ENCODE measurements around the gene DUSP8. TPM values are rescaled to one million over a fixed set of nuclear protein-coding genes. Genes with fewer than 3 reads are reported as not detected.

Gene DUSP8
- polyA plus RNA-seq, 1 donor from 2014 or later = 1.2 TPM

DNA sequence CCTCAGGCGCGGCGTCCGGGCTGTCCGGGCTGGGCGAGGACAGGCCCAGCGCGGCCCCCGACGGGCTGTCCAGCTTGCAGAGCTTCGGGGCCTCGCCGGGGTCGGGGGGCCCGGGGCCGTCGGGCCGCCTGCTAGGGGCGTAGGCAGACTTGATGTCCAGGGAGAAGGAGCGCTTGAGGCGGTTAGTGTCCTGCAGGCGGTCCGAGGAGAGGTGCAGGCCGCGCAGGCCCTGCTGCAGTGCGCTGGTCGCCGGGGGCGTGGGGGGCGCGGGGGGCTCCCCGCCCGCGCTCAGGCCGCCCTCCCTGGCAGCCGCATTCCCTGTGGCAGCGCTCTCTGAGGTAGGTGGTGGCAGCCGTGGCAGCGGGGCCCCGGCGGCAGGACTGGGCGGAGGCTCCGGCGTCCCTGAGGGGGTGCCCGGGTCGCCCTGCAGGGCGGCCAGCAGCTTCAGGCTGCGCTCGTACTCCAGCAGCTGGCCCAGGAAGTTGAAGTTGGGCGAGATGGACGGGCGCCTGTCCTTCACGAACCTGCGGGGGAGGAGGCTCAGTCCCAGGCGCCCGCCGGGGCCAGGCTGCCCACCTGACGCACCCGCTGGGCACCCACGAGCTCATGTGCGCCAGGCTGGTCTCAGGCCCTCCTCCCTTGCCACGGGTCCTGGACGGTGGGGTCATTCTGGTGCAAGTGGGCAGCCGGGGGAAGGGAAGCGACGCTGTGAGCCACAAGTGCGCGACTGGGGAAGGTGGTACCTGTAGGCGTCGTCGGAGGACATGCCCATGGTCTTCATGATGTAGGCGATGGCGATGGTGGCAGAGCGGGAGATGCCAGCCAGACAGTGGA is 14.8 kb downstream of the DUSP8 start:
- no peak overlapping the region for H3K4me3 Mint-ChIP-seq
- H3K4me1 Mint-ChIP-seq = no peaks in the 10 kb centered on the region
- no peaks in the 10 kb centered on the region for H3K9me3 Mint-ChIP-seq
- H3K27me3 Mint-ChIP-seq = peaks cover 17% of the 10 kb centered on the region
- peaks cover 4% of the 10 kb centered on the region for H3K36me3 Mint-ChIP-seq
- H3K27ac Mint-ChIP-seq = peak overlapping the region in 1 of 3 donors; percentile 23

DNA sequence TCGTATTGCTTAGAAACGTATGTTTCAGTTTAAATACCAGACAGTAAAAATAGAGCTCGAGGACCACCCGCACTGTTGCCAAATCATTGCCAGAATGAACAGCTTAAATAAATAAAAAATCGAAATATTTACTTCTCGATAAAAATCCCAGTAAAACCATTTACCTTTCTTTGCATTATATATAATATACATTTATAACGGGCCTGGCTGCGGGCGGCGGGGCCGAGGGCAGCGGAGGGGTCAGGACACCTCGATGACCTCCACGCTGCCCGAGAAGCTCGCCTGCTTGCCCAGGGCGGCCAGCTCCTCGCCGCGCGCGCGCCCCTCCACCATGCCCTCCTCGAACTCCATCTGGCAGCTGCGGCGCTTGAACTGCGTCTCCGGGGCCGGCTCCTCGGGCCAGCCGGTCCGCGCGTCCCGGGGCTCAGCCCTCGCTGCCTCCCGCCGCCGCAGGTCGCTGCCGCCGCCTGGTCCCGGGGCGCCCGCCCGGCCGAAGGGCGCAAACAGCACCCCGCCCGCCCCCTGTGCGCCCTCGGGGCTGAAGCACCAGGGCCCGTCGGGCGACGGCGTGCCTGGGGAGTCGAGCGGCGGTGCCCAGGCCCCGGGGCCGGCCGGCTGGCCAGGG is 15.7 kb downstream of the DUSP8 start:
- peaks cover 17% of the 10 kb centered on the region for H3K27me3 Mint-ChIP-seq
- no peak overlapping the region for H3K4me3 Mint-ChIP-seq
- H3K4me1 Mint-ChIP-seq = no peaks in the 10 kb centered on the region
- H3K27ac Mint-ChIP-seq = no peak overlapping the region
- H3K9me3 Mint-ChIP-seq = no peaks in the 10 kb centered on the region
- H3K36me3 Mint-ChIP-seq = peaks cover 4% of the 10 kb centered on the region

DNA sequence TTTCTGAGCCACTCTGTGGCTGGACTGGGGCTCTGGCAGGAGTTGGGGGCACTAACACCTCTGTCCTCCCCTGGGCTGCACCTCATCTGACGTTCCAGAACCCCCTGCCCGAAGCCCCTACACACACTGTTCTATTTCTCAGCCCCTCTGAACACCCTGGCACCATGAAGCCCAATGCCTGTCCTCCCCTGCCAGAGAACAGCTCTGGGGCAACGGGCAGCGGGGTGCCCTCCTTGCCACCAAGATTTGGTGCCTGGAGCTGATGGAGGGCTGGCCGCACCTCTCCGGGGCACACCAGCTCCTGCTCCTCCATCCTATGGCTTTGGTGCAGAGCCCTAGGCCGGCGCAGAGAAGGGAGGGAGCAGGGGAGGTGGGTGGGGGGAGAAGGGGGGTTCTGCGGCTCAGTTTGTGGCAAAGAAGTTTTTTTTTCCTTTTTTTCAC is 16.3 kb downstream of the DUSP8 start:
- Mint-ChIP-seq H3K27ac (no peak overlapping the region), H3K36me3 (peaks cover 4% of the 10 kb centered on the region), H3K4me1 (no peaks in the 10 kb centered on the region), H3K27me3 (peaks cover 17% of the 10 kb centered on the region), H3K4me3 (peak overlapping the region in 2 of 4 donors; percentile 37 to 51), H3K9me3 (no peaks in the 10 kb centered on the region)

DNA sequence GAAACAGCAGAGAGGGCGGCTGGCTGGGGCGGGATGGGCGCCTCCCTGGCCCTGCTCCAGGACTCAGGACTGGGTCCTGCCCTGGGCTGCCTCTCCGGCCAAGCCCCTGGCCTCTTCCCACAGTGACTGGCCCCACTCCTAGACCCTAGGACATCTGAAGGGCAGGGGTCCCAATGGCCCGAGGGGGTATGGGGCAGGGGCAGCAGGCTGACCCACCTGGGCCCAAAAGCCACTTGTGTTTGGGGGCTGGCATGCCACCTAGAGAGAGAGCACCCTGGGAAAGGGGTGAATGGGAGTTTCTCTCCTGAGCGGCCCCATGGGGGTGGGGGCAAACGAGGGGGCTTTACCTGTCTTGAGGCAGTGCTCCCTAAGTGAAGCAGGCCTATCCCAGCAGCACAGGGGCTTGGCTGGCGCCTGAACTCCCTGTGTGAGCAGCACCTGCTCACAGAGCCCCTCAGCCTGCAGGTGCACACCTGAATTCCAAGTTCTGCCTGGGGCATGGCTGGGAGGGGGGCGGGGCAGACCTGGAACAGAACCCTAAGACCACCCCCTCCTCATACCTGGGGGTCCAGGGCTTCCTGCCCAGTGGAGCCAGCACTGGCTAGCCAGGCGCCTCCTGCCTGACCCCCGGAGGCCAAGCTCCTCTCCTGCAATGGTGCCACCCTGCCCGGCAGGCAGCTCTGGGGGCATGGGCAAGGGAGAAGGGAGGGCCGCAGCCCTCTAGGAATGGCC is 16.9 kb downstream of the DUSP8 start:
- no peak overlapping the region for H3K27ac Mint-ChIP-seq
- H3K27me3 Mint-ChIP-seq = peaks cover 17% of the 10 kb centered on the region
- H3K4me3 Mint-ChIP-seq = no peak overlapping the region
- peaks cover 4% of the 10 kb centered on the region for H3K36me3 Mint-ChIP-seq
- H3K4me1 Mint-ChIP-seq = peaks cover 0 to 2% (median 0%) of the 10 kb centered on the region in 3 donors
- no peaks in the 10 kb centered on the region for H3K9me3 Mint-ChIP-seq

DNA sequence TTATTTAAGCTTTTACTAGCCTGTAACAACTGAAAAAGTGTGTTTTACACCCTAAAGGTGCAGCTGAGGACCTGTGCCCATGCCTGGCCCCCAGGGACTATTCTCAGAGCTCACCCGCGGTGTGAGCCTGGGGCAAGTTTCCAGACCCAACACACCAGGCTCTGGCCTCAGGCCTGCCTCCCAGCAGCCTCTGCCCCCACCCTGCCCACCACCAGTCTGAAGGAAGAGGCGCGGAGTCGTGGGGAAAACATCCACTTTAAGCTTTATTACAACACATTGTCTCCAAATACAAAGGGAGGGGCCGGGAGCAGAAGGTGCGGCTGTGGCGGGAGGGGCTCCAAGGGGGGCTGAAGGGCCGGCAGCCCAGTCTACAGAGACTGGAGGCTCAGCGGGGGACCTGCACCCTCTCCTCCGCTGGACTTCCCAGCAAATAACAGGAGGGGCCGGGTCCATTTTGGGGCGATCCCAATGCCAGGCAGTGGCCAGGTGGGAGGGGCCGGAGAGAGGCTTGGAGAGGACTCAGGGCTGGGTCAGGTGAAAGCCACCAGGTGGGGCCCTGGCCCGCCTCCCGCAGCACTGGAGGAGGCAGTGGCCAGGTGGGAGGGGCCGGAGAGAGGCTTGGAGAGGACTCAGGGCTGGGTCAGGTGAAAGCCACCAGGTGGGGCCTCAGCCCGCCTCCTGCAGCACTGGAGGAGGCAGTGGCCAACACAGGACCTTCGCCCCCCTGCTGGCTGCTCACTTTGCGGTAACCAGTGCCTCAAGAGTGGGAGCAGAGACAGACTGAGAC is 18.1 kb downstream of the DUSP8 start:
- Mint-ChIP-seq H3K27ac (peak overlapping the region in 2 of 3 donors; percentile 23 to 51), H3K36me3 (peaks cover 2% of the 10 kb centered on the region), H3K27me3 (peaks cover 17% of the 10 kb centered on the region), H3K4me3 (no peak overlapping the region), H3K4me1 (peaks cover 0 to 2% (median 0%) of the 10 kb centered on the region in 3 donors), H3K9me3 (no peaks in the 10 kb centered on the region)

DNA sequence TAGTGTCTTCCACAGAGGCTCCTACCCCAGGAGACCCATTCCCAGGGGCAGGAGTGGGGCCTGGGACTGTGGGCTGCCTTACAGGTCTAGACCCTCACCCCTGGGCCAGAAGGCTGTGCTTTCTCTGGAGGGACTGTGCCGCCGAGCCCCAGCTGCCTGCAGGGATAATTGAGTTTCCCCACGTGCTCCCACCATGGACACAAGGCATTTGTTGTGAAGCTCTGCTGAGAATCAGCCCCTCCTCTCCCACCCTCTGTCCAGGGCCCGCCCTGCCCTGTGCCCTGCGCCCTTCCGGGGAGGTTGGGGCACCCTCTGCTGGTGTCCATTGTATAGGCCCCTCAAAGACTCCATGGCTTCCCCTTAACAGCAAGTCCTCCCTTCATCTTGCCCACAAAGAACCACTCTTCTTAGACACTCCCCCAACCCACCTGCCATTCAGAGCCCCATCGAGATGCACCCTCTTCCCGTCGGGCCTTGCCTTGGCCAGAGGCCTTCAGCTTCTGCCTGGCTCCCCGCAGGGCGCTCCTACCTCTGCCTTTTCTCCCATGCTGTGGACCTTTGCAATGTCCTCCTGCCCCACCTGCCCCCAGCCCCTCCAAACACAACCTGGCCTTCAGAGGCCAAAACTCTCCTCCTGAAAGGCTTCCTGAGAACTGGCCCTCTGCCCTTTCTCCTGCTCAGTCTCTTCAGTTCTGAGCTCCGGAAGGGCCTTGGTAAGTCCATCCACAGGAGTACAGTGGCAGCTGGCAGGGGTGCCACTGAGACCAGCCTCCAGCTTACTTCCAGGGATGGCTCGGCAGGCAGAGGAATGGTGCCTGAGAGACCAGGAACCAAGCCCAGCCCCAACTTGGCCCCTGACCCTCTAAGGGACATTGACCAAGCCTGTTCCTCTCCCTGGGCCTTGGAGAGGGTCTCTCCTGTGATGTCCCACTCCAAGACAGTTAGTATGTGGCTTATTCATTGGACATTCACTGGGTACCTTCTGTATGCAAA is 22.4 kb downstream of the DUSP8 start:
- no peak overlapping the region for H3K27ac Mint-ChIP-seq
- peaks cover 25% of the 10 kb centered on the region for H3K27me3 Mint-ChIP-seq
- H3K9me3 Mint-ChIP-seq = no peaks in the 10 kb centered on the region
- H3K4me3 Mint-ChIP-seq = peak overlapping the region in 2 of 4 donors; percentile 50 to 89
- H3K36me3 Mint-ChIP-seq = no peaks in the 10 kb centered on the region
- H3K4me1 Mint-ChIP-seq = peaks cover 0 to 3% (median 0%) of the 10 kb centered on the region in 3 donors

DNA sequence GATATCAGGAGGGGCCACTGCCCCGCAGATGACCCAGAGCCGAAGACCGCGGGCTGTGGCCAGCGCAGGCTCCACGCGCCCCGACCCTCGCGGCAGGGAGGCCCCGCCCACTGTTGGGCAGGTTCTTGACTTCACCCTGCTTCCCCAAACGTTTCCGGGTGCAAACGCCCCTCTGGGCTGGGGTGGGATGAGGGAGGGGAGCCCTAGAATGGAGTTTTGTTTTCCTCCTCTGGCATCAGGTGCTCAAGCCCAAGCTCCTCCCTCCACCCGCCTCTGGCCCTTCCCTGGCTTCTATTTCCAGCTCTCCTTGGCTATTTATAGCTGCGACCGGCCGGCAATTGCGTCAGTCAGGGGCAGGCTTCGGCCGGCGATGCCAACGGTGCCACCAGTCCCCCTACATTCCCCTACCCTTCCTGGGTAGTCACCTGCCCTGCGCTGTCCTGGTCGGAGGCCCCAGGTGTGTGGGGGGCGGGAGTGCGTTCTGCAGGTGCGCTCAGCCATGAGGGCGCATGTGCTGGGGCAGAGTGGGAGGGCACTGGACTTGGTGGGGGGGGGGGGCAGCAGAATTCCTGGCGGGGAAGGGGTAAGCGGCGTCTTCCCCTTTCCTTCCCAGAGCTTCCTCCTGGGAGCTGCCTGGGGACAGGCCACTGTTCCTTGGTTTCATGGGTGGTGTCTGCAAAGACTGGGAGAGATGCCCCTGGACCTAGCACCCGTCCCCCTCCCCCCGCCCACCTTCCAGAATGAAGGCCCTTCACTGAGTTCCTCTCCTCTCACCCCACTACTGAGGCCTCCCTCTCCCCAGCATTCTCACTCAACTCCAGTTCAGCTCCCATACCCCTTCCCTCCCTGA is 23.6 kb downstream of the DUSP8 start:
- Mint-ChIP-seq H3K27ac (peak overlapping the region in 1 of 3 donors; percentile 39), H3K4me1 (peaks cover 0 to 3% (median 0%) of the 10 kb centered on the region in 3 donors), H3K27me3 (peaks cover 24% of the 10 kb centered on the region), H3K9me3 (no peaks in the 10 kb centered on the region), H3K36me3 (no peaks in the 10 kb centered on the region), H3K4me3 (peak overlapping the region; percentile 50 to 89 (median 78))

DNA sequence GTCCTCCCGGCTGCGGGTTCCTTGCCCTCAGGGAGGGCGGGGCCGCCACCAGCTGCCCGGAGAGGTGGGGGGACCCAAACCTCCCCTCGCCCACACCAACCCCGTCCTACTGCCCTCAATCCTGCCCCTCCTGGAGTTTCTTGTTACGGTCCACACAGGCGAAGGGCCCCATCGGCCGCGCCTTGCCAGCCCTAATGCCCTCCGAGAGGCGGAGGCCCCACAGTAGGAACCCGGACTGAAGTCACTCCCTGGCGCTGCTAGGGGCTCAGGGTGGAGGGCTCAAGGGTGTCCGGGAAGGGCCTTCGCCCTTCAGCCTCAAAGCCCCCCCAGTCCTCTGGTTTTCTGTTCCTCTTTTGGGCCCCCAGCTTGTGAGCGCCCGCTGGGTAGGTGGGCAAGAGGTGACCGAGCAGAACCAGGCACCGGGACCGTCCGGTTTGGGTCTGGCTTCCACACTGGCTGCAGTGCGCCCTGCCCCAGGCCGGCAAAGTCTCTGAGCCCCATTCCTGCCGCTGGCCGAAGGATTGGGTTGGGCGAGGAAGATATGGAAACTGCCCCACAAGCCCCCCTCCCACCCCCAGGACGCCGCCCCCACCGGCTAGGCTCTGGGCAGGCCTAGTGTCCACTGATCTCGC is 24.5 kb downstream of the DUSP8 start:
- Mint-ChIP-seq H3K4me3 (peak overlapping the region; percentile 35 to 83 (median 71)), H3K4me1 (peaks cover 0 to 3% (median 0%) of the 10 kb centered on the region in 3 donors), H3K36me3 (no peaks in the 10 kb centered on the region), H3K27ac (no peak overlapping the region), H3K9me3 (no peaks in the 10 kb centered on the region), H3K27me3 (peaks cover 21% of the 10 kb centered on the region)

DNA sequence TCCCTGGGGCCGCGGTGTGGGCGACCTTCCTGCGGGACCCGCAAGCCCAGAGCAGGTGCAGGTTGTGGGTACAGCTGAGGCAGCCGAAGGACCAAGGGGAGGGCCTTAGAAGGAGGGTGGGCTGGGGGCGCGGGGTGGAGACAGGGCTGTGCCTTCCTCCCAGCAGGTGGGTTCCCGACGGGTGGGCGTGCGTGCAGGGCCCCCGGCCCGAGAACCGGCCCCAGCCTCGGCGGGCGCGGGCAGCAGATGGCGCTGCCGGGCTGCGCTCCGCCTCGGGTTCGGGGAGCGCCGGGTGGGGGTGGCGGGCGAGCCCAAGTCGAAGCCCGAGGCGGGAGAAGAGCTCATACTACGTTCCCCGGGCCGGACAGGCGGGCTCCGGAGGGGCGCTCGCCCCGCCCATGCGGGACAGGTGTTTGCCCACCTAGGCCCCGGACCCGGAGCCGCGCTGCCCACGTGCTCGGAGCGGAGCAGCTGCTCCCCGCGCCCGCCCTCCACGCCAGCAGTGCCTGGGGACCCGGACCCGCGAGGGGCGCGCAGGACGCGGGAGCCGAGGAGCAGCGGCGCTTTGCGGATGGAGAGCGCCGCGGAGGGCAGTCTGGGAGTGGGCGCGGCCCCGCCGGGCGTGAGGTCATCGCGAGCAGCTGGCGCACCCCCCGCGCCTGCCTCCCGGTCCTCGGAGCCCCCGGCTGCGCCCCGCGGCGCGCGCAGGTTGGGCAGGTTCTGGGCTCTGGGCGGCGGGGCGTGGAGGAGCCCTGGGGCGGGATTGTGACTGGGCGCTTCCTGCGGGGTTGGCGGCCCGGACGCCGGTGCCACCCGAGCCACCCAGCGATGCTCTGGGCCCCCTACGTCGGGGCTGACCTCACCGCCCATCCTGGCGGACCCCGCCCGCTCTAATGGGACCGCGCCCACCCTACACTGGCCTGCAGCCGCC is 25.3 kb downstream of the DUSP8 start:
- H3K9me3 Mint-ChIP-seq = no peaks in the 10 kb centered on the region
- H3K27ac Mint-ChIP-seq = no peak overlapping the region
- peaks cover 0 to 3% (median 0%) of the 10 kb centered on the region in 3 donors for H3K4me1 Mint-ChIP-seq
- peaks cover 21% of the 10 kb centered on the region for H3K27me3 Mint-ChIP-seq
- no peaks in the 10 kb centered on the region for H3K36me3 Mint-ChIP-seq
- peak overlapping the region in 1 of 4 donors; percentile 41 for H3K4me3 Mint-ChIP-seq

DNA sequence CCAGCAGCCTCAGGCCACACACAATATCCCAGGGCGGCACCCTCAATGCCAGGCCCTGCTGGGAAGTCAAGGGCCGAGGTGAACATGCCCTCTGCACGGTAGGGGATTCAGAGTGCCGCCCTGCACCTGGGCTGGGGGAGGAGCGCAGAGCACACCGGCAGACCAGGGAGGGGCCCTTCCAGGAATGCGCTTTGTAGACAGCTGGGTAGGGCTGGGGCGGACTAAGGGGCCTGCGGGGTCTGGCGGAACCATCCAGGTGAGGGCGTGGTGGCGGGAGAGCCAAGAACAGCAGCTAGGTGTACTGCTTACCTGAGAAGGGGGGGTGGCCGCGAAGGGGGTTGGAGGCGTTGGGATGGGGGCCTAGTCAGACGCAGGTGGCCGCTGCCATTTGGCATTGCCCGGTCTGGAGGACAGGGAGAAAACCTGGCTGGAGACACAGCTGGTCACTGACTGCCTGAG is 26.0 kb downstream of the DUSP8 start:
- Mint-ChIP-seq H3K4me1 (peaks cover 0 to 3% (median 0%) of the 10 kb centered on the region in 3 donors), H3K36me3 (no peaks in the 10 kb centered on the region), H3K4me3 (peak overlapping the region in 2 of 4 donors; percentile 5 to 52), H3K27me3 (peaks cover 21% of the 10 kb centered on the region), H3K9me3 (no peaks in the 10 kb centered on the region), H3K27ac (no peak overlapping the region)

DNA sequence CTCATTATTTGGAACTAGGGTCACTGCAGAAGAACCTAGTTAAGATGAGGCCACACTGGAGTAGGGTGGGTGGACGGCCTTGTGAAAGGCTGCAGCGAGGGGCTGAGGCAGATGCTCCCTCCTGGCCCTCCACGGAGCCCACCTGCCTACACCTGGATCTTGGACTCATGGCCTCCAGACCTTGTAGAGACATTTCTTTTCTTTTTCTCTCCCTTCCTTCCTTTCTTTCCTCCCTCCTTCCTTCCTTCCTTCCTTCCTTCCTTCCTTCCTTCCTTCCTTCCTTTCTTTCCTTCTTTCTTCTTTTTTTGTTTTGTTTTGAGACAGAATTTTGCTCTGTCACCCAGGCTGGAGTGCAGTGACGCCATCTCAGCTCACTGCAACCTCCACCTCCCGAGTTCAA is 26.6 kb downstream of the DUSP8 start:
- H3K27ac Mint-ChIP-seq = no peak overlapping the region
- no peaks in the 10 kb centered on the region for H3K9me3 Mint-ChIP-seq
- H3K4me1 Mint-ChIP-seq = peaks cover 0 to 3% (median 0%) of the 10 kb centered on the region in 3 donors
- H3K27me3 Mint-ChIP-seq = peaks cover 21% of the 10 kb centered on the region
- no peaks in the 10 kb centered on the region for H3K36me3 Mint-ChIP-seq
- peak overlapping the region in 1 of 4 donors; percentile 48 for H3K4me3 Mint-ChIP-seq

All from IgD-negative memory B cell (primary cell).